ENCODE results near the gene POC1B.
"Not testable (repeated sequence)": the region's sequence is repeated elsewhere in the genome, so short reads cannot be mapped to it uniquely, and the experiment has no call there.

Gene POC1B

GRCh38 chr12:89469361-89469760, 56.5 kb downstream of the POC1B start:
- in situ Hi-C loops (cut with MboI; ENCODE audit: low sequenced_read_pairs) = loop anchor here (10.0 kb wide), 1 partner anchor 425 kb away; no protein-coding TSS in a partner anchor

DNA sequence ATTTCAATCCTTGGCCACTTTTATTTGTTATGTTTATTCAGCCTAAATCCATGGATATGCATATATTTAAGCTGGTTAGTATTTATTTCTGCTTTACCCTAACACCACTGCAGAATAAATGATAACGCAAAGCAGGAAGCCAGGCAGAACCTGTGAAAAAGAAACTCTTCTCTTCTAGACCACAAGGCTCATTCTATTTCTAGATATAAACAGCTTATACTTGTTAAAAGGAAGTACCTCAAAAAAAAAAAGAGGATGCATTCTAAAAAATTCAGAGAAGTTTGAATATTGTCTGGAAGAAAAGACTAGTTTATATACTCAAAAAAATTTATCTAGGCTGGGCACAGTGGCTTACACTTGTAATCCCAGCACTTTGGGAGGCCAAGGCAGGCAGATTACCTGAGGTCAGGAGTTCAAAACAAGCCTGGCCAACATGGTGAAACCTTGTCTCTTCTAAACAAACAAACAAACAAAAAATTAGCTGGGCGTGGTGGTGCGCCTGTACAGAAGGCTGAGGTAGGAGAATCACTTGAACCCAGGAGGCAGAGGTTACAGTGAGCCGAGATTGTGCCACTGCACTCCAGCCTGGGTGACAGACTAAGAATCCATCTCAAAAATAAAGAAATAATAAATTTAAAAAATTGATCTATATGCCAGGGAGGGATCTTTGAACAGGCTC, 57.1 kb downstream of the POC1B start:
- in situ Hi-C loops (cut with MboI; ENCODE audit: low sequenced_read_pairs) = loop anchor here (10.0 kb wide), 1 partner anchor 424 kb away; no protein-coding TSS in a partner anchor

- in situ Hi-C loops (cut with MboI; ENCODE audit: low sequenced_read_pairs) = loop anchor here (10.0 kb wide), 1 partner anchor 423 kb away; no protein-coding TSS in a partner anchor
These were observed 57.8 kb downstream of the POC1B start for GRCh38 chr12:89468017-89468416.

- in situ Hi-C loops (cut with MboI; ENCODE audit: low sequenced_read_pairs) = loop anchor here (10.0 kb wide), 1 partner anchor 420 kb away; no protein-coding TSS in a partner anchor
These were observed 60.8 kb downstream of the POC1B start for GRCh38 chr12:89464974-89465592.

DNA sequence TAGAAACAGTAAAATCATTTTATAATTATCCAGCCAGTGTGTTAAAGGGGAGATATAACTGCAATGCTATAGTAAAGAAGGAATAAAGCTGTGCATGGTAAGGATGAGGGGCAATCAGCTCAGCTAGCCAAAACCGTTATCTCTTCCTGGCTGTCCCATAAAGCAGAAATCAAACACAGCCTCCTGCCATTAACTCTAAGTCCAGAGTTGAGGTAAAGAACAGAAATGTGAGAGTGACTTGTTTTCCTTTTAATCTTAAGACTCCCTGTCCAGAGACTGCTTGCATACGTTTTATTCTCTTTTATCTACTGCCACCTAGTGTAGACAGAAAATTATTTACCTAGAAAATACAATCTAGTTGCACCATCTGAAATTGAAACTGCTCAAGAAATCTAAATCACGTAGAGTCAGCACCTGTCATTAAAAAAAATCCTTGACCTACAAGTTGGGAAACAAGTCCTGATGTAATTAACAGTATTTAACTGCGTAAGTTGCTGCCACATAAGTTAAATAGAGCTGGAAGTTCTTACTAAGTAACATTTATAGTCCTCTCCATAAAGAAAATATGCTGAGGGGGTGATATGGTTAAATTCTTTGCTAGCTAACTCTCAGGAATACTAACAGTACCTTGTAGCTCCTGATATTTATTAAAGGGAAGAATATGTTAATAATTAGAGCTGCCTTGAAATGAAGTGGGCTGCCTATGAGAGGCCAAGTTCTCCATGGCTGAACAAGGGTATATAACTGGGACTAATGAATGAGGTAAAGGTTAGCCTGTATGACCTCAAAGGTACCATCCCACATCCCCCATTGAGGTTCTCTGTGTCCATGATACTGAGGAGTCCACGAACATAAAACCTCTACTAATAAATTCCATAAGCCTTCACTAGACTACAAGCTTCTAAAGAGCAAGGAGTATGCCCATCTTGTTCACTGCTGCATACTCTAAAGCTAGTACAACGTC, 63.9 kb downstream of the POC1B start:
- in situ Hi-C loops (cut with MboI; ENCODE audit: low sequenced_read_pairs) = loop anchor here (10.0 kb wide), 1 partner anchor 417 kb away; no protein-coding TSS in a partner anchor

DNA sequence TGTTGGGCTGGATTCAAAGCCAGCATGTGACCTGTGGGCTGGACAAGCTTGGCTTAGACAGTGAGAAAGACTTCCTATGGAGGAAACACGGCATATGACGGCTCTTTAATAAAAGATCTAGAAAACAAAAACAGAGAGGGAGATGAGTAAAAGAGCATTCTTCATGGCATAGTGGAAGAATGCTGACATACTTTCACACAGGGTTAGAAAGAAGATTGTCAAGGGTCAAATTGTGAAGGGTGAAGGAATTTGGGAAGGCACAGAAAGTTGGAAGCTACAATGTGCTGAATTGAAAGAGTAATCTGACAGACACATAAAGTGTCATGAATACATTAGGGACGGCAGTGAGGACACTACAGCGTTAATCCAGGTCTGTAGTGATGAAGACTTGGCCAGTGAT, 64.7 kb downstream of the POC1B start:
- in situ Hi-C loops (cut with MboI; ENCODE audit: low sequenced_read_pairs) = loop anchor here (10.0 kb wide), 1 partner anchor 416 kb away; no protein-coding TSS in a partner anchor

DNA sequence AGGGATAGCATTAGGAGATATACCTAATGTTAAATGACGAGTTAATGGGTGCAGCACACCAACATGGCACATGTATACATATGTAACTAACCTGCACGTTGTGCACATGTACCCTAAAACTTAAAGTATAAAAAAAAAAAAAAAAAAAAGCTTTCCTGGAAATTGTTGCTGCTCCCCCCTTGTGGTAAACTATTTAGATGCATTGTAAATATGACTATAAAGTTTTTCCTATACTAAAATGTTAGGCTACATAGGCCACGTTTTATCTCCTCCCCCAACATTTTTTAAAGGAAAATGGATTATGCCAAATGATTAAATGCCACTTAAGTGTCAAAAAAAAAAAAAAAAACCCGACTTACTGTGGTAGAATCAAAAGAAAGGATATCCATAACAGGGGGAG, 66.6 kb downstream of the POC1B start:
- in situ Hi-C loops (cut with MboI; ENCODE audit: low sequenced_read_pairs) = not testable (repeated sequence)

DNA sequence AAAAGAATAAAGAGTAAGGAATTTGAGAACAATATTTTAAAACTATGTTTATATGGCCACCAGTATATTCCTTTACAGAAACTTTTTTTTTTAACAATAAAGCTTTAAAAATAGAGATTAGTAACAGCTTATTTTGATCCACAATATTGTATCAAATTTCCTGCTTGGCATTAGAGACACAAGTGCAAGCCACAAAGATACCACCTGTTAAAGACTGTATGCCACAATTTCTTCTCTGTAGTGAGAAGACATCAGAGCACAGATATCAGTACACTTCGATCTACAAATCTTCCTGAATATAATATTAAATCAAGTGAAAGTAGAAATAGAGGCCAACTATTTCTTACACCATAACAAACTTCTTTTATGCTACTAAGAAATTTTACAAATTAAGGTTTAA, 69.3 kb downstream of the POC1B start:
- in situ Hi-C loops (cut with MboI; ENCODE audit: low sequenced_read_pairs) = no loop called here

DNA sequence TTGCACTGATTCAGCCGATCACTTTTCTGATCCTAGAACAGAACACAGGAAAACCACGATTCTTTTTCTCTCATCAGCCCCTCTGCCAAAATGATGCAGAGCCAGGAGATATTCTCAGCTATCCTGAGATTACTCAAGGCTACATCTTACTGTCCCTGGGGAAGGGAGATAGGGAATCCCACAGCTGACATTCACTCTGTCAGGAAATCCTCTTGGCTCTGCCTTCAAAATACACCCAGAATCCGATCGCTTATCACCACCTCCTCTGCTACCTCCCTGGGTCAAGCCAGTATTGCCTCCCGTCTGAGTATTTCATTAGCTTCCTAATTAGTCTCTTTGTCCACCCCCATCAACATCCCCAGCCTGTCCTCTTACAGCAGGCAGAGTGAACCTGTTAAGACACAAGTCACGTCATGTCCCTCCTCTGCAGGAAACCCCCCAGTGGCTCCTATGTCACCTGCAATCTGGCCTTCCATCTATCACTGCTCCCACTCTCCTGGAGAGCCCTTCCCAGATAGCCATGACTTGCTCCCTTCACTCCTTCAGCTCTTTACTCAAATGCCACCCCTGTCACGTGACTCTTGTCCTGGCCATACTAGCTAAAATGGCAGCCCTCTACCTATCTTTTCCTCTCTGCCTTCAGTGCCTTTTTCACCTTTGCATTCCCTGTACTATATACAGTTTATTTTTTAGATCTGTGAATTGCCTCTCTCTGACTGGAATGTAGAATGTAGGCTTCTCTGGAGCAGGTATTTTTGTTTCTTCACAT, 71.6 kb downstream of the POC1B start:
- in situ Hi-C loops (cut with MboI; ENCODE audit: low sequenced_read_pairs) = no loop called here

DNA sequence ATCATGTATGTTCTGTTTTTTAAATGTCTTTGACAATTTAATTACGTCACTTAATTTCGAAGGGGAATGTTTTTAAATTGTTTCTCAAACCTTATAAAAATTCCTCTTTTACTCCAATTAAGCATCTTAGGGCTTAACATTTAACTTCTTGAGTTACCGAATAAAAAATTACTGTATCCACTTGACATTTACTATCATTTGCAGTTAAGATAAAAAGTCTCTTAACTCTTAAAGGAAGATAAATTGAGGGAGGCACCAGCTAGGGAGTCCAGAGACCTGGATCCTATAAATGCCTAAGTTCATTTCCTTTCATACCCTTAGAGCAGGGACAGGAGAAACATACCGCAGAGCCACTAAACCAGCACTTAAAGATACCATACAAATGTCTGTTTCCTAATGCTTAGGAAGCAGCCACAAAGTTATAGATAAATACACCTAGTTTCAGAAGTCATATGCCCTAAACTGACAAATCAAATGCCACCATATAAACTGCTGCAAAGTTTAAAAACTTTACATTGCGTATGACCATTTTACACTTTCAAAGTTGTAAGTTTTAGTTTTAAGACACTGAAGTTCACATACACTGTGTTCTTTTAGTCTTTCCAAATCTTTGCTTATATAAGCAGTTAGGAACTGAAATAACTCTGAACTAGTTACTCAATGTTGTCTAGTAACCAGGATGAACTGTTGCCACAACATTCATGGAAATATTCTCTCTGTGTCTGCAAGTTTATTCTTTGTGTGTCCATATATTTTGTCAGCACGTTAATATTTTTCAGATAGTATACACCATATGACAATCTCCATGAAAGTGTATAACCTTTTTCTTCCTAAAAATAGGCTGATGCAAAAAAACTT, 72.5 kb downstream of the POC1B start:
- in situ Hi-C loops (cut with MboI; ENCODE audit: low sequenced_read_pairs) = no loop called here

GRCh38 chr12:89451841-89452251, 74.0 kb downstream of the POC1B start:
- in situ Hi-C loops (cut with MboI; ENCODE audit: low sequenced_read_pairs) = no loop called here

GRCh38 chr12:89450907-89451306, 74.9 kb downstream of the POC1B start:
- in situ Hi-C loops (cut with MboI; ENCODE audit: low sequenced_read_pairs) = no loop called here

- in situ Hi-C loops (cut with MboI; ENCODE audit: low sequenced_read_pairs) = no loop called here
These were observed 76.9 kb downstream of the POC1B start for GRCh38 chr12:89448951-89449371.

DNA sequence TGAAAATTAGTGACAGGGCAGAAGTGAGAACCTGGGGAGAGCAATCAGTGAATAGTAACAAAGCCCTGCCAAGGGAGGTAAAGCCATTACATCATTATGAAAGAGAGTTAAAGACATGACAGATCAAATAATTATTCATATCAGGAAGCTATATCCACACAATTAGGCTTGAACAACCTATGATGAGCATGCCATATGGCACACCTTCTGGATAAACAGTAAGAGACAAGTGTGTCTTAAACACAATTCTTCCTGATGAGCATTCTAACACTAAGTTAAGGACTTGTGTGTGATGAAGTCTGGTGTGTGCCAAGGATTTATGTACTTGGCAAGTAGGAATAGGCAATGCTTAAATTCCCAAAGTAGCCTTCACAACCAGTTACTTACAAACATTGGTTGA, 77.3 kb downstream of the POC1B start:
- in situ Hi-C loops (cut with MboI; ENCODE audit: low sequenced_read_pairs) = no loop called here

DNA sequence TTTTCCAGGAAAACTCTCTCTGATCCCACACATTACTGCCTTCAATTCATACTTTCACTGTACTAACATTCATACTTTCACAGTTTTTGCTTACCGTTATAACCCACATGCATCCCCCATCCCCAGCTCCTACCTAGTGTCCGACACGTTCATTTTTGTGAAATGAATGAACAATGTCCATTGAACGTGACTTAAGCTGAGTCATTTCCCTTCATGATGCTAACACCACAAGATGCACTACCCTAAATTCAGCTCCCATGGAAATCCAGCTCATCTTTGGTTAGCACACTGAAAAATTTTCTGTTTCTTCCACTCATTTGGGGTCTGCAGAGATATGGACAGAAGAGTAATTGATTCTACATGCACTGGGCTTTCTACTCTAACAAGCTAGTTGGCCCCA, 85.9 kb downstream of the POC1B start:
- in situ Hi-C loops (cut with MboI; ENCODE audit: low sequenced_read_pairs) = no loop called here

- in situ Hi-C loops (cut with MboI; ENCODE audit: low sequenced_read_pairs) = no loop called here
These were observed 88.6 kb downstream of the POC1B start for GRCh38 chr12:89437231-89437630.

DNA sequence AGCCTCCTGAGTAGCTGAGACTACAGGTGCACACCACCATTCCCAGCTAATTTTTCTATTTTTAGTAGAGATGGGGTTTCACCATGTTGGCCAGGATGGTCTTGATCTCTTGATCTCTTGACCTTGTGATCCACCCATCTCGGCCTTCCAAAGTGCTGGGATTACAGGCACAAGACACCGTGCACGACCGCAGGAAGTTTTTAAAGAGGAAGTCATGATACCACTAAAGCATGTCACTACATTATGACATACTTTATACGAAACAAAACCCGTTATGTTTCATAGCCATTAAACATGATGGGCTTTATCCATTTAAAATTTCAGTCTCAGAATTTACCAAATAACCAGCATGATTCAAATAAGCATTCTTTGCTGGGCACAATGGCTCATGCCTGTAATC, 89.8 kb downstream of the POC1B start:
- in situ Hi-C loops (cut with MboI; ENCODE audit: low sequenced_read_pairs) = no loop called here

DNA sequence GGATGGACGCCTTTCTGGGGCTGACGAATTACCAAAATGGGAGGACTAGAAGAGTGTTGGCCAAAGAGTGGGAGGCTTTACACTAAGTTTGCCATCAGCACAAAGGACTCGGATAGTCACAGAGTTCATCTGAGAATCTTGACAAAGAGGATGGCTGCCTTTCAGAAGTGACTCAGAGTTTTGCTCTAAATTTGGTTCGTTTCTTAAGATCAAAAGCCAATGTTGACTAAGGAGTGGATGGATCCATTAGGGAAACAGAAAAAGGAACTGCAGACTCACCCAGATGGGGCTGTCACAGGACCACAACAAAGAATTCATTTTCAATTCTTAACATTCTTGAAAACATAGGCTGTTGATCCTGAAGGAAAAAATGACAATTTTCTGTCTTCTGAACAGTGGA, 92.2 kb downstream of the POC1B start:
- in situ Hi-C loops (cut with MboI; ENCODE audit: low sequenced_read_pairs) = no loop called here

- in situ Hi-C loops (cut with MboI; ENCODE audit: low sequenced_read_pairs) = no loop called here
These were observed 93.5 kb downstream of the POC1B start for GRCh38 chr12:89432396-89432795.

GRCh38 chr12:89429528-89429927, 96.3 kb downstream of the POC1B start:
- in situ Hi-C loops (cut with MboI; ENCODE audit: low sequenced_read_pairs) = no loop called here
